ENCODE results near the gene SDR39U1.
A peak's percentile ranks its signal among the peaks of the same experiment; 100 is the strongest.
"Not testable (repeated sequence)": the region's sequence is repeated elsewhere in the genome, so short reads cannot be mapped to it uniquely, and the experiment has no call there.

DNA sequence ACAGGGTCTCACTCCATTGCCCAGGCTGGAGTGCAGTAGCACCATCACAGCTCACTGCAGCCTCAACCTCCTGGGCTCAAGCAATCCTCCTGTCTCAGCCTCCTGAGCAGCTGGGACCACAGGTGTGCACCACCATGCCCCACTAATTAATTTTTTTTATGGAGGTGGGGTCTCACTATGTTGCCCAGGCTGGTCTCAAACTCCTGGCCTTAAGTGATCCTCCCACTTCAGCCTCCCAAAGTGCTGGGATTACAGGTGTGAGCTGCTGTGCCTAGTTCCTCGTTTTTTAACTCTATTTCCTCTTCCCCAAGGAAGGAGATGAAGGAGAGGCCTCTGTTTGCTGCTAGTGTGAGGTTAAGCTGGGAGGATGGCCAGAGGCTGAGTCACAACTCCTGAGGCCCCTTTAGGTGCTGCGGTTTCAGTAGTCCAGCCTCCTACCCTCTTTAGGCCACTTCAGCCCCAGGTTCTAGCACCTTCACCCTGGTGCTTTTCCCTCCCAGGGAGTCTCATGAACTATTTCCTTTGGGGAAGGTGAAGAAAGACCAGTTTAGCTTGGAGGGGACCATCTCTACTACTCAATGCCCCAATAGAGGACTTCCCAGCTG is 40.2 kb upstream of the SDR39U1 start:
- not testable (repeated sequence) for TF ChIP-seq MAX (IDR thresholded peaks at IDR 0.05); RAD21 (IDR thresholded peaks at IDR 0.05; ENCODE audit: low read depth); EZH2phosphoT487 (IDR thresholded peaks at IDR 0.05; ENCODE audit: borderline replicate concordance); ZNF274 (IDR thresholded peaks at IDR 0.05; ENCODE audit: low read depth, low read length); ZFX (IDR thresholded peaks at IDR 0.05); EZH2 (IDR thresholded peaks at IDR 0.05)
- TF ChIP-seq, protein P1, sequence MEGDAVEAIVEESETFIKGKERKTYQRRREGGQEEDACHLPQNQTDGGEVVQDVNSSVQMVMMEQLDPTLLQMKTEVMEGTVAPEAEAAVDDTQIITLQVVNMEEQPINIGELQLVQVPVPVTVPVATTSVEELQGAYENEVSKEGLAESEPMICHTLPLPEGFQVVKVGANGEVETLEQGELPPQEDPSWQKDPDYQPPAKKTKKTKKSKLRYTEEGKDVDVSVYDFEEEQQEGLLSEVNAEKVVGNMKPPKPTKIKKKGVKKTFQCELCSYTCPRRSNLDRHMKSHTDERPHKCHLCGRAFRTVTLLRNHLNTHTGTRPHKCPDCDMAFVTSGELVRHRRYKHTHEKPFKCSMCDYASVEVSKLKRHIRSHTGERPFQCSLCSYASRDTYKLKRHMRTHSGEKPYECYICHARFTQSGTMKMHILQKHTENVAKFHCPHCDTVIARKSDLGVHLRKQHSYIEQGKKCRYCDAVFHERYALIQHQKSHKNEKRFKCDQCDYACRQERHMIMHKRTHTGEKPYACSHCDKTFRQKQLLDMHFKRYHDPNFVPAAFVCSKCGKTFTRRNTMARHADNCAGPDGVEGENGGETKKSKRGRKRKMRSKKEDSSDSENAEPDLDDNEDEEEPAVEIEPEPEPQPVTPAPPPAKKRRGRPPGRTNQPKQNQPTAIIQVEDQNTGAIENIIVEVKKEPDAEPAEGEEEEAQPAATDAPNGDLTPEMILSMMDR (IDR thresholded peaks at IDR 0.05 in 2 of 3, conservative IDR thresholded peaks at IDR 0.05 in 1 of 3; ENCODE audit: borderline replicate concordance in 1 of 3, insufficient read depth in 1 of 3, low read depth in 2 of 3, low read length in 2 of 3) = not testable (repeated sequence)
- 0 out of 2 replicates have a peak, but pooled peaks have one; percentile 10 for TF ChIP-seq FOSL1 (IDR thresholded peaks at IDR 0.05; ENCODE audit: low read depth)
